Small intestine (tissue), 7 donors: Measurements from ENCODE around the gene DAPK3. TPM values are rescaled to one million over a fixed set of nuclear protein-coding genes. Genes with fewer than 3 reads are reported as not detected.

Source experiments
- DNase-seq, 2 donors: peaks; one replicate each; pipeline versions ENCODE4 v3.0.0 to v3.0.0-alpha.2; 2013
- FAIRE-seq: peaks from 2 replicates; lab custom pipeline; 2012; peaks lifted over from hg19 to GRCh38; lab: Jason Lieb, UNC
- H3K27ac ChIP-seq, 3 donors: one replicate each; pipeline ENCODE4 v1.5.1; 2013; ENCODE audit warnings: low read length in 2 of 3, mild to moderate bottlenecking in 2 of 3, control low read depth in 1 of 3, inconsistent platforms in 1 of 3, low read depth in 1 of 3, moderate library complexity in 1 of 3
- H3K27me3 ChIP-seq, 3 donors: one replicate each; pipeline ENCODE4 v1.6.1; 2013; ENCODE audit warnings: low read length in 3 of 3, inconsistent platforms in 1 of 3; ENCODE audit not compliant: control insufficient read depth in 3 of 3, insufficient read depth in 3 of 3
- H3K36me3 ChIP-seq, 3 donors: one replicate each; pipeline ENCODE4 v1.6.1; 2013; ENCODE audit warnings: low read length in 3 of 3, inconsistent platforms in 1 of 3, low read depth in 1 of 3, mild to moderate bottlenecking in 1 of 3, moderate library complexity in 1 of 3; ENCODE audit not compliant: control insufficient read depth in 3 of 3, insufficient read depth in 2 of 3
- H3K4me1 ChIP-seq, 3 donors: one replicate each; pipeline ENCODE4 v1.6.1; 2013; ENCODE audit warnings: low read length in 2 of 3, inconsistent platforms in 1 of 3, low read depth in 1 of 3, mild to moderate bottlenecking in 1 of 3, moderate library complexity in 1 of 3; ENCODE audit not compliant: control insufficient read depth in 3 of 3, insufficient read depth in 2 of 3
- H3K4me3 ChIP-seq, 3 donors: one replicate each; pipeline ENCODE4 v1.5.1; 2013; ENCODE audit warnings: low read length in 3 of 3, control low read depth in 1 of 3, inconsistent platforms in 1 of 3, low read depth in 1 of 3, mild to moderate bottlenecking in 1 of 3, moderate library complexity in 1 of 3
- H3K9me3 ChIP-seq, 2 donors: one replicate each; pipeline ENCODE4 v1.6.1; 2013; ENCODE audit warnings: low read depth in 1 of 2, low read length in 1 of 2; ENCODE audit not compliant: control insufficient read depth in 2 of 2, insufficient read depth in 1 of 2
- WGBS, 3 donors: extraction: QIAGEN DNeasy Blood & Tissue Kit; methylation state at CpG; one replicate each; pipeline ENCODE4 v1.1.7; 2013; 5-methylcytosine and 5-hydroxymethylcytosine counted together
- polyA plus RNA-seq, 4 donors: library from polyadenylated mRNA; stranded (reverse) in 3 of 4; unstranded in 1 of 4; fragments of 200-250 nt in 3 of 4; fragments of 120-200 nt in 1 of 4; gene quantifications; one replicate each; pipeline versions ENCODE4 v1.2.1 to v1.2.3, GENCODE V29; 2013
- donor health status: healthy with polysubstance abuse.
- donor health status: control.
- donor health status: control.
- donor health status: Bipolar disorder and iron deficiency.
- donor health status: healthy.

The DAPK3 gene
- polyA plus RNA-seq, 4 donors = 41.7 to 72.4 (median 60.5) TPM

DNA sequence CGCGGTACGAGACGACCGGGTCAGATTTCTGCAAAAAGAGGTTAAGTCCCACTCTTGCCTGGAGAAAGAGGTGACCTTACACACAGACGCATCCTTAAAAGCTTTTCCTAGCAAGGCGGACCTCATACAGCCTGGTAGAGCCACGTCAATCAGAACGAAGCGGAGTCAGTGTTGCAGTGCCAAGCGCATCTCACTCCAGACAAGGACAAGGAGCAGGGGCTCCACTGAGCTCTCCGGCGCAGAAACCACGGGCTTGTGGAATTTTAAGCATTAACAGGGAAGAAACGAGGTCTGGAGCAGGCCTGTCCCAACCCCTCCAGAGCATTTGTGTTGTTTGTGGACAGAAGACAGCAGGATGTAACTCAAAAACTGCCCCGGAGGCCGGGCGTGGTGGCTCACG lies 7.2 kb upstream of the DAPK3 start:
- 95 to 96% (median 95%) methylated on average over 19 of the region's 19 CpGs for WGBS, 3 donors
- FAIRE-seq (no peak), DNase-seq (no peak)
- Histone ChIP-seq H3K4me1 (peaks cover 0 to under 1% (median 0%) of the 10 kb centered on the region in 3 donors), H3K36me3 (peaks cover 58 to 83% (median 66%) of the 10 kb centered on the region in 3 donors), H3K9me3 (no peaks in the 10 kb centered on the region), H3K4me3 (no peak overlapping the region), H3K27me3 (no peaks in the 10 kb centered on the region), H3K27ac (no peak overlapping the region)

DNA sequence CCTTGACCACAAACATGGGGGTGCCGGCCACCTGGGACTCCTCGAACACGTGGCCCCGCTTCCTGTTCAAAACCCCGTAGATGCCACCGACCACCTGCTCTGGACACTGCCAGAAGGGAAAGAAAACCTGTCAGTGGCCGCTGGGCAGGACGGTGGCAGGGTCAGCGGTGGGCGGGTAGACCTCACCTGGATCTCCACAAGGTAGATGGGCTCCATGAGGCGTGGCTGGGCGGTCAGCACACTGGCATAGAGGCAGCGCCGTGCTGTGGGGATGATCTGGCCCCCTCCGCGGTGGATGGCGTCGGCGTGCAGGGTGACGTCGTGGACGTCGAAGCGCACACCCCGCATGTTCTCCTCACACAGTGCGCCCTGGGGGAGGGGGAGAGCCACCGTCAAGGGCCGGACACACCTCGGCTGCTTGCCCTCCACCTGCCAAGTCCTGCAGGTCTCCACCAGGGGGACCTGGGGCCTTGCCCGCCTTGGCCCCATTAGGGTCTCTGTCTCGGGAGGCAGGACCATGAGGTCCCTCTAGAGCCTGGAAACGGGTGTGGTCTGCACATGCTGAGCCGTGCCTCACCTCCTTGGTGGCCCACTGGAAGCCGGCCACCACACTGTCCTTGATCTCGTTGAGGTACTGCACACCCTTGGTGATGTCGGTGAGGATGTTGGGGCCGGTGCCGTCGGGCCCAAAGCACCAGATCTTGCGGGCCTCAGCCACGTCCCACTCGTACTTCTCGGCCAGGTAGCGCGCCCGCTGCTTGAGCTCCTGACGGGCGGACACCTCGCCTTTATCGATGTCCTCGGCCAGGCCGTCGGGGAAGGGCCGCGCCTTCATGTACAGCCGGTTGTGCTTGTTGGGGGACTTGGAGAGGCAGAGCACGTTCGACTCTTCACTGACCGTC lies 6.6 kb upstream of the DAPK3 start:
- DNase-seq = no peak
- WGBS, 3 donors = 91 to 93% (median 93%) methylated on average over 53 to 59 of the region's 59 CpGs
- H3K36me3 ChIP-seq = peaks cover 54 to 80% (median 60%) of the 10 kb centered on the region in 3 donors
- no peaks in the 10 kb centered on the region for H3K27me3 ChIP-seq
- peak overlapping the region in 1 of 3 donors; percentile 6 for H3K27ac ChIP-seq
- H3K4me3 ChIP-seq = no peak overlapping the region
- H3K4me1 ChIP-seq = no peaks in the 10 kb centered on the region
- H3K9me3 ChIP-seq = no peaks in the 10 kb centered on the region
- FAIRE-seq = no peak

DNA sequence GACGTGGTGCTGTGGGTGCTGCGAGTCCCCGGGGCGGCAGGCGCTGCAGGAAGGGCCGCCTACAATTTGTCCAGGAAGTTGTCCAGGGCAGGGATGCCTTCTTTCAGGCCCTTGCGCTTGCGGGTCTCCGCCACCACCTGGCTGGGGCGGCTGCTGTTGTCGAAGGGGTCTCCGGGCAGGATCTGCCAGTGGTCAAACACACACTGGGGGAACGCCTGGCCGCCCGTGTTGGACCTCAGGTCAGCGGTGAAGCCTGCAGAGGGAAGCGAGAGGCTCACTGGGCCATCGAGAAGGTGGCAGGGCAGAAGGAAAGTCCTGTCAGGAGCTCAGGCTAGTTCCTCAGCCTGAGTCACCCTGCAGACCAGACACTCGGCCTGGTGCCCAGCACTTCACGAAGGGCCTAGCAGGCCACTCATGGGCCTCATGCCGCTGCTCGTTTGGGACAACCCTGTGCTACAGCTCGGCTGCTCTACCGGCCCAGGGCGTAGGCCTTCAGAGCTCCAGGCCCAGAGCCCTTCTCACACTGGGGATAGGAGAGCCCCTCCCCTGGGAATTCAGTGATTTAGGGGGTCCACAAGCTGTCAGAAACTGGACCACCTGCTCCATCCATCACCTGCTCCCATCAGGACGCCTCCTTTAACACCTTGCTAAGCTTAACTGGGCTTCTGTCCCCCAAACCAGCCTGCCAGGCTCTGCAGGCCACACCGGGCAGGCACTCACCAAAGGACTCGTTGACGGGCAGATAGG lies 5.8 kb upstream of the DAPK3 start:
- peaks cover 52 to 75% (median 53%) of the 10 kb centered on the region in 3 donors for H3K36me3 ChIP-seq
- no peak overlapping the region for H3K4me3 ChIP-seq
- peaks cover 0 to under 1% (median 0%) of the 10 kb centered on the region in 3 donors for H3K4me1 ChIP-seq
- H3K27me3 ChIP-seq = no peaks in the 10 kb centered on the region
- WGBS, 3 donors = 88 to 95% (median 90%) methylated on average over 29 of the region's 29 CpGs
- no peaks in the 10 kb centered on the region for H3K9me3 ChIP-seq
- DNase-seq (no peak), FAIRE-seq (no peak)
- peak overlapping the region in 1 of 3 donors; percentile 6 for H3K27ac ChIP-seq

DNA sequence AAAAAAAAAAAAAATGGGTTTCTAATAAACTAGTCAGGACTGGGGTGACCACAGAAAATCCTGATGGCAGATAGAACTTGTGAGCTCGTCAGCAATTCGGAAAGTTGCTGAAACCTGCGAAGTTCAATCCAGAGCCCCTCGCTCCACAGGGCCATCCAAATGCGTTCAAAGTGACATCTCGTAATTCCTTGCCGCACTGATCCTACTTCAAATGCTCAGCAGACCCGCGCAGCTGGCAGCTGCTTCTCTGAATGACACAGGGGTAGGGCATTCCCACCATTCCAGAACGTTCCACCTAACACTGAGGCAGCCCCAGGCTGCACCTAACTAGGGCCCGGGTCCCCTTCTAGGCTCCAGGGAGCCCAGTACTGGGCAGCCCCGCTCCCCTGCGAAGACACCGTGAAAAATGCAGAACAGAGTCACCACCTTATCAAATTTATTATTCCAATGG lies 4.8 kb upstream of the DAPK3 start:
- no peaks in the 10 kb centered on the region for H3K9me3 ChIP-seq
- no peaks in the 10 kb centered on the region for H3K27me3 ChIP-seq
- peaks cover 42 to 65% (median 47%) of the 10 kb centered on the region in 3 donors for H3K36me3 ChIP-seq
- H3K4me1 ChIP-seq = peaks cover 0 to 5% (median 0%) of the 10 kb centered on the region in 3 donors
- no peak overlapping the region for H3K27ac ChIP-seq
- H3K4me3 ChIP-seq = no peak overlapping the region
- FAIRE-seq (no peak), DNase-seq (no peak)
- 84 to 88% (median 86%) methylated on average over 14 of the region's 14 CpGs for WGBS, 3 donors

DNA sequence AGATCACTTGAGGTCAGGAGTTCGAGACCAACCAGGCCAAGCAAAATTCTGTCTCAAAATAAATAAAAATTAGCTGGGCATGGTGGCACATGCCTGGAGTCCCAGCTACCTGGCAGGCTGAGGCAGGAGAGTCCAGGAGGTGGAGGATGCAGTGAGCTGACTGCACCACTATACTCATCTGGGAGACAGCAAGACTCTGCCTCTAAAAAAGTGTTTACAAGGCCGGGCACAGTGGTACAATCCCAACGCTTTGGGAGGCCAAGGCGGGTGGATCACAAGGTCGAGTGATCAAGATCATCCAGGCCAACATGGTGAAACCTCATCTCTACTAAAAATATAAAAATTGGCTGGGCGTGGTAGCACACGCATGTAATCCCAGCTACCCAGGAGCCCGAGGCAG lies 4.2 kb upstream of the DAPK3 start:
- Histone ChIP-seq H3K9me3 (no peaks in the 10 kb centered on the region), H3K4me3 (no peak overlapping the region), H3K4me1 (peaks cover 0 to 5% (median 0%) of the 10 kb centered on the region in 3 donors), H3K36me3 (peaks cover 37 to 60% (median 42%) of the 10 kb centered on the region in 3 donors), H3K27ac (no peak overlapping the region), H3K27me3 (no peaks in the 10 kb centered on the region)
- DNase-seq (no peak), FAIRE-seq (no peak)
- WGBS, 3 donors = 77 to 84% (median 80%) methylated on average over 8 of the region's 8 CpGs

DNA sequence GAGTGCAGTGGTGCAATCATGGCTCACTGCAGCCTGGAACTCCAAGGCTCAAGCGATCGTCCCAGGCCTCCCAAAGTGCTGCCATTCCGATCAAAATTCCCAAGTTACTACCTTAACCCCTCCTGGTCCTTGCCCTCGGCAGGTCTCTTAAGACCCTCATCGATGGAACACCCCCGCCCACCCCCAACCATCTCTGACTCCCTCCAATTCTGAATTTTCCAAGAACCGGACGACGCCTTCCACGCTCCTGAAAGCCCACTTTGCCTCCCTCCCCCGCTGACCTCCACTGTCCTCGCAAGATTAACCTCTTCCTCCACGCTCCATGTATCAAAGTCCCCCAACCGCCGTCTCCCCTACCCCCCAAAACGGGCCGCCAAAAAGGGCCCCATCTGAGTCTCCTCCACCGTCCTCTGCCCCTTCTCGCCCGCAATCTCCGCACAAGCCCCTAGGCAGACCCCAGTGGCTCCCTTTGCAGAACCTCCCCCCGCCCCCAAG lies 539 bp downstream of the DAPK3 start:
- Histone ChIP-seq H3K4me3 (peak overlapping the region; percentile 86 to 96 (median 95)), H3K36me3 (peaks cover 1 to 54% (median 6%) of the 10 kb centered on the region in 3 donors), H3K9me3 (no peaks in the 10 kb centered on the region), H3K27ac (peak overlapping the region; percentile 87 to 92 (median 90)), H3K4me1 (peaks cover 7 to 47% (median 8%) of the 10 kb centered on the region in 3 donors), H3K27me3 (no peaks in the 10 kb centered on the region)
- FAIRE-seq (no peak), DNase-seq (no peak)
- 0 to 2% (median 1%) methylated on average over 21 to 22 of the region's 22 CpGs for WGBS, 3 donors

DNA sequence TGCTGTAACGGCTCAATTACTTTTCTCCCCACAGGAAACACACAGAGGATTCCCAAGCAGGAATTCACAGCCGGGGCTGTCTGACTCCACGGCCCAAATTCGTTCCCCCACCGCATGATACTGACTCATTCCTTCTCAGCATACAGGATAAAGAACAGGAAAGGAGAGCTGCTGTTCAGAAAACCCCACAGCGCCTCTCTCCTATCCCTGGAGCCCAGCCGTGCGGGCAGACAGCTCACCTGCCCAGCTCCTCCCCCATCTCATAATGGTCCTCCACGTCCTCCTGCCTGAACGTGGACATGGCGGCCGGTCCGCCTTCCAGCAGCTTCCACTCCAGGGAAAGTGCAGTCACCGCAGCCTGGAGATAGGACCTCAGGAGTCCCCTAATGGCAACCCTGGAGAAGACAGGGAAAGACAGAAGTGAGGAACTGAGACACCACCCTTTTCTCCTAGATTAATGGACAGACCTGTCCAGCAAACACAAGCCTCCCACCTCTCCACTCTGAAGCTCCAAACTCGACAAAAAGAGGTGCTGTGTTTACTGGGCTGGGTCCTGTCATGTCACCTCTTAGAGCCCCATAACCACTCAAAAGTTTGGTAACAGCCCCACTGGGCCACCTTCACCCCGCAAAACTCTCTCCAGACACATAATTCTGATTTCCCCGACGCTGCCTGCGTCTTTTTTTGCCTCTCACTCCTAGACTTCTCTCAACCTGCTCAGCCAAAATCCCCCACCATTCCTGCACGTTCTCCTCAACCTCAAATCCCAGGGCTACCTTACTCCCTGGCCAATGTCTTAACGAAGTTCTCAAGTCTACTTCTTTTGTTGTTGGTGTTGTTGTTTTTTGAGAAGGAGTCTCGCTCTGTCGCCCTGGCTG lies 1.2 kb downstream of the DAPK3 start:
- 31 to 46% (median 42%) methylated on average over 23 of the region's 23 CpGs for WGBS, 3 donors
- DNase-seq (peak in 1 of 2 donors; percentile 19), FAIRE-seq (no peak)
- no peaks in the 10 kb centered on the region for H3K27me3 ChIP-seq
- H3K36me3 ChIP-seq = peaks cover 2 to 56% (median 8%) of the 10 kb centered on the region in 3 donors
- peak overlapping the region in 2 of 3 donors; percentile 86 to 95 for H3K4me3 ChIP-seq
- H3K9me3 ChIP-seq = no peaks in the 10 kb centered on the region
- peak overlapping the region; percentile 6 to 90 (median 87) for H3K27ac ChIP-seq
- H3K4me1 ChIP-seq = peaks cover 7 to 47% (median 8%) of the 10 kb centered on the region in 3 donors
